ENCODE measurements around the gene ANKRD52.

- TF ChIP-seq SIN3A (IDR thresholded peaks at IDR 0.05; ENCODE audit: borderline replicate concordance, insufficient read depth, low read depth, low read length), result no peak
- no peak for TF ChIP-seq CTCF (IDR thresholded peaks at IDR 0.05)
- no peak for TF ChIP-seq POLR2AphosphoS5 (IDR thresholded peaks at IDR 0.05; ENCODE audit: low read depth, low read length)
These were observed 50.2 kb downstream of the ANKRD52 start for GRCh38 chr12:56208006-56208405.
